Fibroblast of lung (primary cell): ENCODE data around the gene PRR16. TPM values are rescaled to one million over a fixed set of nuclear protein-coding genes. Genes with fewer than 3 reads are reported as not detected.

Experiments used
- DNase-seq, 2 donors: peaks; one replicate each; pipeline versions ENCODE4 v3.0.0 to v3.0.0-alpha.2; 2010; ENCODE audit warnings: low read depth in 2 of 2
- H2AFZ ChIP-seq: 2 replicates; pipeline ENCODE4 v1.5.1; 2012; ENCODE audit warnings: low read length, control low read depth, inconsistent platforms
- H3K27ac ChIP-seq: 2 replicates; pipeline ENCODE4 v1.5.1; 2011; ENCODE audit warnings: low read length, control low read depth; ENCODE audit not compliant: insufficient read depth
- H3K27me3 ChIP-seq: 2 replicates; pipeline ENCODE4 v1.5.1; 2011; ENCODE audit warnings: mild to moderate bottlenecking, low read length; ENCODE audit not compliant: control insufficient read depth, insufficient read depth
- H3K36me3 ChIP-seq: 2 replicates; pipeline ENCODE4 v1.5.1; 2011; ENCODE audit warnings: low read length; ENCODE audit not compliant: control insufficient read depth, insufficient read depth
- H3K4me1 ChIP-seq: 2 replicates; pipeline ENCODE4 v1.5.1; 2011; ENCODE audit warnings: low read length; ENCODE audit not compliant: control insufficient read depth, insufficient read depth; ENCODE audit errors: extremely low read depth
- H3K4me2 ChIP-seq: 2 replicates; pipeline ENCODE4 v1.5.1; 2011; ENCODE audit warnings: low read length, control low read depth; ENCODE audit not compliant: insufficient read depth; ENCODE audit errors: extremely low read depth
- H3K4me3 ChIP-seq, 4 experiments: fragments of 200-600 bp in 1 of 4; sonication (generic) in 1 of 4; replicated peaks in 1 of 4; 2 replicates each; pipeline ENCODE4 v1.5.1; 2011 to 2016; ENCODE audit warnings: low read length in 4 of 4, low read depth in 3 of 4, mild to moderate bottlenecking in 3 of 4, control low read depth in 2 of 4, inconsistent platforms in 1 of 4, mixed read lengths in 1 of 4; ENCODE audit not compliant: insufficient read depth in 1 of 4; ENCODE audit errors: control extremely low read depth in 1 of 4
- H3K79me2 ChIP-seq: 2 replicates; pipeline ENCODE4 v1.5.1; 2012; ENCODE audit warnings: mild to moderate bottlenecking, low read length, inconsistent platforms; ENCODE audit not compliant: control insufficient read depth, insufficient read depth
- H3K9ac ChIP-seq: 2 replicates; pipeline ENCODE4 v1.5.1; 2011; ENCODE audit warnings: mild to moderate bottlenecking, low read length, control low read depth; ENCODE audit not compliant: insufficient read depth
- H3K9me3 ChIP-seq: 2 replicates; pipeline ENCODE4 v1.5.1; 2012; ENCODE audit warnings: low read depth, low read length; ENCODE audit not compliant: control insufficient read depth, insufficient read depth
- H4K20me1 ChIP-seq: 2 replicates; pipeline ENCODE4 v1.5.1; 2011; ENCODE audit warnings: low read length; ENCODE audit not compliant: control insufficient read depth, insufficient read depth; ENCODE audit errors: extremely low read depth
- EZH2 ChIP-seq: IDR thresholded peaks from 2 replicates; pipeline ENCODE4 v1.5.1; 2012; ENCODE audit warnings: low read length, control low read depth, mild to moderate bottlenecking; ENCODE audit errors: missing control alignments
- polyA plus RNA-seq, 2 donors: library from polyadenylated mRNA; depleted of rRNA in 1 of 2; stranded (reverse) in 1 of 2; unstranded in 1 of 2; fragments of >200 nt; gene quantifications; 2 replicates each; pipeline ENCODE4 v1.2.1, GENCODE V29; 2011 to 2012; ENCODE audit warnings: missing spikeins in 1 of 2
- total RNA-seq: library from RNA; depleted of rRNA; stranded (reverse); fragments of >200 nt; gene quantifications from 2 replicates; pipeline ENCODE4 v1.2.1, GENCODE V29; 2014
- TF ChIP-seq, protein P1 (sequence below), 2 donors: IDR thresholded peaks in 1 of 2; conservative IDR thresholded peaks in 1 of 2; 1 replicate in 1 of 2; 2 replicates in 1 of 2; pipeline ENCODE4 v1.5.1; 2011 to 2012; ENCODE audit warnings: low read length in 2 of 2, control low read depth in 1 of 2, inconsistent platforms in 1 of 2, low read depth in 1 of 2, mild to moderate bottlenecking in 1 of 2

The PRR16 gene
- total and polyA plus RNA-seq, 2 donors (not counting 1 experiment from before 2014, with no cell fraction given), result 7.3 to 44.6 TPM

DNA sequence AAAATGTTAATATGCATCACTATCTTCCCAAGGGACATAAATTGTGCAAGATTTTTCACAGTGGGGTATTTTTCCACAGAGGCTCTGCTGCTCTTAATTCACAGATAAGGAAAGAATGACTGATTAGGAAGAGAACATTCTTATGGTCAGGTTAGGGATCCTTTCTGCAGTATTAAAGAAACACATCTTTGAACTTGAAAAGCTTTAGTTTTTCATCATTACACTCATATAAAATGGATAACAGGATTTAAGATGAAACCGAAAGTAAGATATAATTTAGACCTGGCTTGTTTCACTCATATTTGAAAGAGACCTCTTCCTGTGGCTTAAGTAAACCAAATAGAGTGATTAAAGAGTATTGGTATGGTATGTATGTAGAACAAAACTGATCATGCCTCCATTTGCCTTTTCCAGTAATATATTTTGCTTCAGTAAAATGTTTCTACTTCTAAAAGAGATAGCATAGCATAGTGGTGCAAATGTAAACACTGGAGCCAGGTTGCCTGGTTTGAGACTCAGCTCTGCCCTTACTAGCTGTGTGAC is 160.0 kb downstream of the PRR16 start:
- Histone ChIP-seq H3K27ac (peak overlapping the region; percentile 64), H3K79me2 (no peaks in the 10 kb centered on the region), H3K36me3 (no peaks in the 10 kb centered on the region), H3K9ac (no peak overlapping the region), H3K9me3 (no peaks in the 10 kb centered on the region), H3K4me2 (peak overlapping the region; percentile 78), H2AFZ (peak overlapping the region; percentile 49), H4K20me1 (no peaks in the 10 kb centered on the region), H3K4me3 (peak overlapping the region; percentile 12 to 37 (median 34)), H3K4me1 (no peaks in the 10 kb centered on the region), H3K27me3 (no peaks in the 10 kb centered on the region)
- no peak for TF ChIP-seq EZH2
- TF ChIP-seq, protein P1, sequence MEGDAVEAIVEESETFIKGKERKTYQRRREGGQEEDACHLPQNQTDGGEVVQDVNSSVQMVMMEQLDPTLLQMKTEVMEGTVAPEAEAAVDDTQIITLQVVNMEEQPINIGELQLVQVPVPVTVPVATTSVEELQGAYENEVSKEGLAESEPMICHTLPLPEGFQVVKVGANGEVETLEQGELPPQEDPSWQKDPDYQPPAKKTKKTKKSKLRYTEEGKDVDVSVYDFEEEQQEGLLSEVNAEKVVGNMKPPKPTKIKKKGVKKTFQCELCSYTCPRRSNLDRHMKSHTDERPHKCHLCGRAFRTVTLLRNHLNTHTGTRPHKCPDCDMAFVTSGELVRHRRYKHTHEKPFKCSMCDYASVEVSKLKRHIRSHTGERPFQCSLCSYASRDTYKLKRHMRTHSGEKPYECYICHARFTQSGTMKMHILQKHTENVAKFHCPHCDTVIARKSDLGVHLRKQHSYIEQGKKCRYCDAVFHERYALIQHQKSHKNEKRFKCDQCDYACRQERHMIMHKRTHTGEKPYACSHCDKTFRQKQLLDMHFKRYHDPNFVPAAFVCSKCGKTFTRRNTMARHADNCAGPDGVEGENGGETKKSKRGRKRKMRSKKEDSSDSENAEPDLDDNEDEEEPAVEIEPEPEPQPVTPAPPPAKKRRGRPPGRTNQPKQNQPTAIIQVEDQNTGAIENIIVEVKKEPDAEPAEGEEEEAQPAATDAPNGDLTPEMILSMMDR (conservative IDR thresholded peaks at IDR 0.05 in 1 of 2, IDR thresholded peaks at IDR 0.05 in 1 of 2; ENCODE audit: low read depth in 1 of 2, low read length in 2 of 2), result no peak
- DNase-seq, result peak; percentile 51 to 74

DNA sequence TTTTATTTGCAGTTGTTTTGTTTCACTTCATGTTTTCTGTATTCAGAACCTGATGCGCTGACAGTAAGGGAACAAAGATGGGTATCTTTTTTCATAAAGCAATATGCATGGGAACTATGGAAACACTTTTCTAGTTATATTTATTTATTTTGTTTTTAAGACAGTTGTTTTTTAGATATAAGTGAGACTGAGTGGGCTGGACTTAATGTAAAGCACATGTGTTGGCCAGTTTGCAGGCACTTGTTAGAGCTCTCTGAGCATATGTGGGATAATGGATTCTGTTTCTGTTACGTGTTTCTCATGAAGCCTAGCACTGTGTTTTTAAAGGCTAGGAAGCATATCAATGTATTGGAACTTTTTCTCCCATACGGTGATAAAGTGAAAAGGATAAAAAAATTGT is 164.1 kb downstream of the PRR16 start:
- no peaks in the 10 kb centered on the region for H3K9me3 ChIP-seq
- H3K79me2 ChIP-seq, result no peaks in the 10 kb centered on the region
- H3K9ac ChIP-seq, result no peak overlapping the region
- no peak overlapping the region for H3K4me2 ChIP-seq
- H3K4me1 ChIP-seq, result no peaks in the 10 kb centered on the region
- no peak overlapping the region for H3K4me3 ChIP-seq
- TF ChIP-seq, protein P1 (conservative IDR thresholded peaks at IDR 0.05 in 1 of 2, IDR thresholded peaks at IDR 0.05 in 1 of 2; ENCODE audit: low read depth in 1 of 2, low read length in 2 of 2), result no peak
- no peak for TF ChIP-seq EZH2
- no peak overlapping the region for H3K27ac ChIP-seq
- H2AFZ ChIP-seq, result no peak overlapping the region
- H3K36me3 ChIP-seq, result no peaks in the 10 kb centered on the region
- DNase-seq, result no peak
- H3K27me3 ChIP-seq, result no peaks in the 10 kb centered on the region
- no peaks in the 10 kb centered on the region for H4K20me1 ChIP-seq

DNA sequence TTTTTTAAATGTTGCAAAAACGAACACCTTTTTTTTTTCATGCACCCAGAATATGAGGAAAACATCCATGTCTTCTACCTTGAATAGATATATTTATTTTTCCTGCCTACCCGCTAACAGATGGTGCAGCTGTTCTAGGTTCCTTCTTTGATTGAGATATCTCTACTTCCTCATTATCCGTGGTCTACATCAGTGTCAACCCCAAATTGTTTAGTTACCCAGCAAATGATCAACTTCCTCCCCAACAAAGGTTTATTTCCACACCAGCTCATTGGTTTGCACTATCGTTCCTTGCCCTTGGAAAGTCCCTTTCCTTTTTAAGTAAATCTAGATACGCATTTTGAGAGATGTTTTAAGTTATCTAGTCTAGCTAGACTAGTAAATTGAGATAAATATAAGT is 166.4 kb downstream of the PRR16 start:
- DNase-seq, result no peak
- no peaks in the 10 kb centered on the region for H4K20me1 ChIP-seq
- TF ChIP-seq, protein P1 (conservative IDR thresholded peaks at IDR 0.05 in 1 of 2, IDR thresholded peaks at IDR 0.05 in 1 of 2; ENCODE audit: low read depth in 1 of 2, low read length in 2 of 2), result no peak
- H3K36me3 ChIP-seq, result no peaks in the 10 kb centered on the region
- H3K4me2 ChIP-seq, result no peak overlapping the region
- H3K79me2 ChIP-seq, result no peaks in the 10 kb centered on the region
- no peaks in the 10 kb centered on the region for H3K4me1 ChIP-seq
- no peaks in the 10 kb centered on the region for H3K27me3 ChIP-seq
- no peak overlapping the region for H3K27ac ChIP-seq
- no peak overlapping the region for H3K4me3 ChIP-seq
- H3K9me3 ChIP-seq, result no peaks in the 10 kb centered on the region
- no peak overlapping the region for H3K9ac ChIP-seq
- no peak overlapping the region for H2AFZ ChIP-seq
